GM12878 (cell line): Measurements from ENCODE around the gene TNFAIP2. TPM values are rescaled to one million over a fixed set of nuclear protein-coding genes. Genes with fewer than 3 reads are reported as not detected.

Source experiments
- ATAC-seq: fragments of 200-7000 bp; cut with Tn5 transposase; 3 replicates; pipeline ENCODE4 v1.9.1; 2020; ENCODE audit warnings: mild to moderate bottlenecking, moderate library complexity
- BruUV-seq: library from RNA; stranded (reverse); fragments of 400-500 nt; replicated peaks from 2 replicates; lab custom pipeline; 2021; lab: Mats Ljungman, UMichigan
- CTCF ChIA-PET: fragments of 300-600 bp; sonication (Branson Sonifier 250); formaldehyde crosslinking; extraction: SDS; loops from one replicate; lab custom pipeline; 2021; ENCODE audit warnings: inconsistent platforms; lab: Yijun Ruan, JAX
- POLR2A ChIA-PET: fragments of 350-600 bp; formaldehyde crosslinking; extraction: SDS; loops from one replicate; lab custom pipeline; 2021; ENCODE audit warnings: inconsistent platforms; lab: Charles Lee
- RAD21 ChIA-PET: fragments of 300-600 bp; sonication (Branson Sonifier 250); formaldehyde crosslinking; loops from one replicate; lab custom pipeline; 2023; ENCODE audit warnings: antibody characterized with exemption; ENCODE audit not compliant: unreplicated experiment; lab: Charles Lee
- SMC1A ChIA-PET: fragments of 300-600 bp; sonication (Branson Sonifier 250); formaldehyde crosslinking; loops from one replicate; lab custom pipeline; 2023; ENCODE audit not compliant: unreplicated experiment, uncharacterized antibody; lab: Charles Lee
- DNase-seq: peaks from one replicate; pipeline ENCODE4 v3.0.0-alpha.2; 2011; ENCODE audit warnings: low read depth, low spot score
- FAIRE-seq: peaks from 3 replicates; lab custom pipeline; 2011; peaks lifted over from hg19 to GRCh38; lab: Jason Lieb, UNC
- H2AFZ ChIP-seq: 2 replicates; pipeline ENCODE4 v1.6.0; 2011; ENCODE audit warnings: low read depth, low read length, control low read depth; ENCODE audit not compliant: control insufficient read depth
- H3K27ac ChIP-seq: 2 replicates; pipeline ENCODE4 v1.5.1; 2011; ENCODE audit warnings: control low read depth; ENCODE audit not compliant: control insufficient read depth, insufficient read depth
- H3K27me3 ChIP-seq, 2 experiments: replicated peaks in 1 of 2; 2 replicates each; pipeline versions ENCODE4 v1.6.0 to v1.6.1; 2011; ENCODE audit warnings: low read length in 1 of 2; ENCODE audit not compliant: control insufficient read depth in 2 of 2, insufficient read depth in 2 of 2
- H3K36me3 ChIP-seq, 2 experiments: 2 replicates each; pipeline ENCODE4 v1.5.1; 2011; ENCODE audit warnings: low read length in 1 of 2; ENCODE audit not compliant: control insufficient read depth in 2 of 2, insufficient read depth in 2 of 2
- H3K4me1 ChIP-seq: 2 replicates; pipeline ENCODE4 v1.6.1; 2011; ENCODE audit warnings: mild to moderate bottlenecking, low read length, moderate library complexity, mixed read lengths; ENCODE audit not compliant: control insufficient read depth, insufficient read depth
- H3K4me2 ChIP-seq: 2 replicates; pipeline ENCODE4 v1.6.0; 2011; ENCODE audit warnings: control low read depth; ENCODE audit not compliant: control insufficient read depth, insufficient read depth
- H3K4me3 ChIP-seq: fragments of 200-600 bp; sonication (generic); 2 replicates; pipeline ENCODE4 v1.5.1; 2016
- H3K79me2 ChIP-seq: 2 replicates; pipeline ENCODE4 v1.6.0; 2011; ENCODE audit warnings: low read length; ENCODE audit not compliant: control insufficient read depth, insufficient read depth
- H3K9ac ChIP-seq: 2 replicates; pipeline ENCODE4 v1.8.0; 2011; ENCODE audit warnings: low read length, control low read depth, mixed read lengths; ENCODE audit not compliant: control insufficient read depth, insufficient read depth
- H3K9me3 ChIP-seq: replicated peaks from 3 replicates; pipeline ENCODE4 v1.5.1; 2011; ENCODE audit warnings: mild to moderate bottlenecking, low read length; ENCODE audit not compliant: control insufficient read depth, insufficient read depth
- H4K20me1 ChIP-seq: 2 replicates; pipeline ENCODE4 v1.6.0; 2011; ENCODE audit not compliant: control insufficient read depth, insufficient read depth
- DPF2 ChIP-seq: fragments of 450-650 bp; IDR thresholded peaks from 2 replicates; pipeline ENCODE4 v1.6.1; 2017; ENCODE audit warnings: mild to moderate bottlenecking
- ETV6 ChIP-seq, 2 experiments: fragments of 450-650 bp in 1 of 2; IDR thresholded peaks in 1 of 2; conservative IDR thresholded peaks in 1 of 2; 2 replicates each; pipeline ENCODE4 v1.6.1; 2014; ENCODE audit warnings: antibody characterized with exemption in 1 of 2, borderline replicate concordance in 1 of 2, low read depth in 1 of 2, mild to moderate bottlenecking in 1 of 2, moderate library complexity in 1 of 2
- MLLT1 ChIP-seq: fragments of 450-650 bp; IDR thresholded peaks from 2 replicates; pipeline ENCODE4 v1.6.1; 2016; ENCODE audit warnings: mild to moderate bottlenecking
- MXI1 ChIP-seq: fragments of 150-350 bp; IDR thresholded peaks from 2 replicates; pipeline ENCODE4 v1.6.1; 2011; ENCODE audit warnings: low read depth, mild to moderate bottlenecking, inconsistent platforms, low read length, improper control_type of control experiment
- MYB ChIP-seq: fragments of 150-350 bp; IDR thresholded peaks from 2 replicates; pipeline ENCODE4 v1.6.1; 2014; ENCODE audit warnings: mild to moderate bottlenecking, low read depth, low read length, borderline replicate concordance
- PBX3 ChIP-seq: IDR thresholded peaks from 2 replicates; pipeline ENCODE4 v1.6.1; 2011; ENCODE audit warnings: mild to moderate bottlenecking, low read depth, low read length, moderate library complexity; ENCODE audit not compliant: insufficient replicate concordance
- ZBTB4 ChIP-seq: fragments of 450-650 bp; formaldehyde crosslinking; IDR thresholded peaks from 2 replicates; pipeline ENCODE4 v1.4.0; 2022; ENCODE audit warnings: mild to moderate bottlenecking, moderate library complexity
- ZNF687 ChIP-seq: fragments of 450-650 bp; IDR thresholded peaks from 2 replicates; pipeline ENCODE4 v1.6.1; 2017; ENCODE audit warnings: mild to moderate bottlenecking, moderate library complexity
- WGBS: methylation state at CpG from one replicate; pipeline ENCODE4 v1.1.6; 2016; ENCODE audit warnings: low lambda C conversion rate; ENCODE audit not compliant: insufficient replicate concordance, insufficient coverage; ENCODE audit errors: missing lambda C conversion rate; 5-methylcytosine and 5-hydroxymethylcytosine counted together
- in situ Hi-C: fragments of 300-500 bp; cut with MboI; formaldehyde crosslinking; loops from 9 replicates; pipeline ENCODE4 v1.14.3; 2018; ENCODE audit warnings: mixed read lengths
- intact Hi-C: fragments of 100-400 bp; cut with micrococcal nuclease; formaldehyde crosslinking; loops from one replicate; pipeline ENCODE4 v1.14.2; 2022; ENCODE audit not compliant: unreplicated experiment
- polyA plus RNA-seq, 11 experiments: library from polyadenylated mRNA; depleted of rRNA in 4 of 11; unstranded in 6 of 11; stranded (reverse) in 5 of 11; fragments of >200 nt; fragmentation: Nextera tagmentation in 4 of 11; fragmentation: Illumina TruSeq in 1 of 11; extraction: Ambion mirVana in 4 of 11; extraction: Trizol in 1 of 11; gene quantifications; 1 replicate in 1 of 11; 2 replicates in 10 of 11; pipeline versions ENCODE4 v1.2.1 to v1.2.3, GENCODE V29; 2011 to 2016; ENCODE audit warnings: inconsistent platforms in 2 of 11, missing spikeins in 2 of 11, low read depth in 1 of 11
- total RNA-seq, 4 experiments: library from RNA; depleted of rRNA in 3 of 4; stranded (reverse); fragments of >200 nt in 3 of 4; fragmentation: Illumina TruSeq in 1 of 4; extraction: Trizol in 1 of 4; gene quantifications; 2 replicates each; pipeline versions ENCODE4 v1.2.1 to v1.2.3, GENCODE V29; 2013 to 2021

TNFAIP2 gene
- total and polyA plus RNA-seq, 10 of the 15 experiments (the other 5 are each of a cell fraction or from before 2014, with no cell fraction given), result 7.1 to 150 (median 74.5) TPM

- TF ChIP-seq ZNF687, result no peak
- no peak for TF ChIP-seq PBX3
- no peak for TF ChIP-seq DPF2
- no peak for TF ChIP-seq ETV6 (conservative IDR thresholded peaks at IDR 0.05 in 1 of 2, IDR thresholded peaks at IDR 0.05 in 1 of 2; ENCODE audit: borderline replicate concordance in 1 of 2, low read depth in 1 of 2)
These were observed 55.8 kb downstream of the TNFAIP2 start (continued) for GRCh38 chr14:103179094-103179493.

GRCh38 chr14:103180331-103180730 lies 57.1 kb downstream of the TNFAIP2 start:
- no peaks in the 10 kb centered on the region for H3K4me1 ChIP-seq
- H2AFZ ChIP-seq, result no peak overlapping the region
- H3K9ac ChIP-seq, result no peak overlapping the region
- no peaks in the 10 kb centered on the region; a peak in 1 of 4 replicates for H3K27me3 ChIP-seq
- ChIA-PET SMC1A (interaction anchor here (1.0 to 1.6 kb wide), 2 partner anchors 8 to 38 kb away, joined by 3 read pairs; no protein-coding TSS in a partner anchor), CTCF (interaction anchor here (13.7 kb wide), 1 partner anchor 75 kb away, joined by 202 read pairs; no protein-coding TSS in a partner anchor), POLR2A (no interaction called here), RAD21 (interaction anchor here (1.8 to 2.2 kb wide), 2 partner anchors 75 to 76 kb away, joined by 9 to 11 read pairs; no protein-coding TSS in a partner anchor)
- H3K4me2 ChIP-seq, result no peak overlapping the region
- intact Hi-C loops, result no loop called here
- ATAC-seq (no peak), FAIRE-seq (no peak), DNase-seq (no peak)
- WGBS, result 64% methylated on average over 5 of the region's 5 CpGs
- H3K79me2 ChIP-seq, result no peaks in the 10 kb centered on the region
- H3K4me3 ChIP-seq, result no peak overlapping the region
- H3K27ac ChIP-seq, result no peak overlapping the region
- no peaks in the 10 kb centered on the region; the same call in 2 of the 3 replicates for H3K9me3 ChIP-seq
- no peaks in the 10 kb centered on the region for H3K36me3 ChIP-seq
- no TSS peak for BruUV-seq
- H4K20me1 ChIP-seq, result no peaks in the 10 kb centered on the region
- in situ Hi-C loops, result loop anchor here (5.0 kb wide), 1 partner anchor 73 kb away; no protein-coding TSS in a partner anchor
- no peak for TF ChIP-seq MLLT1
- no peak for TF ChIP-seq MXI1
- TF ChIP-seq MYB, result no peak
- TF ChIP-seq ZBTB4, result no peak
